IMR-90 (cell line): ENCODE data around the gene CABP2. TPM values are rescaled to one million over a fixed set of nuclear protein-coding genes. Genes with fewer than 3 reads are reported as not detected.
"Not testable (repeated sequence)": the region's sequence is repeated elsewhere in the genome, so short reads cannot be mapped to it uniquely, and the experiment has no call there.

Source experiments
- ATAC-seq: fragments of 200-7000 bp; cut with Tn5 transposase; 2 replicates; pipeline ENCODE4 v1.9.1; 2020; ENCODE audit warnings: low read depth, mild to moderate bottlenecking, moderate library complexity
- BruUV-seq: library from RNA; stranded (reverse); fragments of 400-500 nt; replicated peaks from 2 replicates; lab custom pipeline; 2021; lab: Mats Ljungman, UMichigan
- CTCF ChIA-PET: fragments of 300-600 bp; formaldehyde crosslinking; extraction: SDS; loops from one replicate; lab custom pipeline; 2021; ENCODE audit warnings: antibody characterized with exemption; lab: Yijun Ruan, JAX
- POLR2A ChIA-PET: fragments of 300-600 bp; sonication (Branson Sonifier 250); formaldehyde crosslinking; loops from one replicate; lab custom pipeline; 2022; ENCODE audit warnings: antibody characterized with exemption; ENCODE audit not compliant: unreplicated experiment; lab: Charles Lee
- DNase-seq: peaks from one replicate; pipeline ENCODE4 v3.0.0; 2013
- H2AFZ ChIP-seq: replicated peaks from 2 replicates; pipeline ENCODE3; 2013; ENCODE audit warnings: low read length, mild to moderate bottlenecking; ENCODE audit not compliant: poor library complexity
- H2AK5ac ChIP-seq: 2 replicates; pipeline ENCODE4 v1.6.1; 2013; ENCODE audit warnings: low read depth, low read length, inconsistent platforms
- H2AK9ac ChIP-seq: replicated peaks from 2 replicates; pipeline ENCODE3; 2013; ENCODE audit warnings: mild to moderate bottlenecking, low read depth, low read length, moderate library complexity; ENCODE audit not compliant: poor library complexity
- H2BK120ac ChIP-seq: 2 replicates; pipeline ENCODE4 v1.6.1; 2013; ENCODE audit warnings: low read depth, low read length, inconsistent platforms
- H2BK15ac ChIP-seq: 3 replicates; pipeline ENCODE4 v1.6.1; 2013; ENCODE audit warnings: low read depth, low read length, inconsistent platforms
- H2BK20ac ChIP-seq: 2 replicates; pipeline ENCODE4 v1.6.1; 2013; ENCODE audit warnings: low read depth, mild to moderate bottlenecking, inconsistent platforms, low read length, moderate library complexity
- H2BK5ac ChIP-seq: 2 replicates; pipeline ENCODE4 v1.6.1; 2013; ENCODE audit warnings: mild to moderate bottlenecking, low read depth, low read length, inconsistent platforms; ENCODE audit not compliant: poor library complexity, severe bottlenecking
- H3K14ac ChIP-seq: replicated peaks from 2 replicates; pipeline ENCODE4 v1.6.1; 2013; ENCODE audit warnings: low read depth, low read length, inconsistent platforms
- H3K18ac ChIP-seq: 2 replicates; pipeline ENCODE4 v1.6.1; 2013; ENCODE audit warnings: low read depth, low read length, control low read depth
- H3K23ac ChIP-seq: 2 replicates; pipeline ENCODE4 v1.6.1; 2013; ENCODE audit warnings: low read depth, low read length, inconsistent platforms
- H3K27ac ChIP-seq: 2 replicates; pipeline ENCODE4 v1.5.1; 2013; ENCODE audit warnings: mild to moderate bottlenecking, control low read depth, low read length; ENCODE audit not compliant: insufficient read depth
- H3K27me3 ChIP-seq: 2 replicates; pipeline ENCODE4 v1.6.1; 2013; ENCODE audit warnings: low read length; ENCODE audit not compliant: control insufficient read depth, insufficient read depth
- H3K36me3 ChIP-seq: 2 replicates; pipeline ENCODE4 v1.6.1; 2013; ENCODE audit warnings: low read length, mixed read lengths; ENCODE audit not compliant: control insufficient read depth, insufficient read depth
- H3K4ac ChIP-seq: 2 replicates; pipeline ENCODE4 v1.6.1; 2013; ENCODE audit warnings: low read depth, low read length, inconsistent platforms
- H3K4me1 ChIP-seq: 2 replicates; pipeline ENCODE4 v1.6.1; 2013; ENCODE audit warnings: low read length, mixed read lengths; ENCODE audit not compliant: control insufficient read depth, insufficient read depth
- H3K4me2 ChIP-seq: 2 replicates; pipeline ENCODE4 v1.6.1; 2013; ENCODE audit warnings: low read depth, mild to moderate bottlenecking, control low read depth, low read length, moderate library complexity
- H3K4me3 ChIP-seq: 2 replicates; pipeline ENCODE4 v1.5.1; 2013; ENCODE audit warnings: low read depth, mild to moderate bottlenecking, control low read depth, low read length, moderate library complexity; ENCODE audit not compliant: insufficient read depth
- H3K56ac ChIP-seq: 2 replicates; pipeline ENCODE4 v1.6.1; 2013; ENCODE audit warnings: low read length, inconsistent platforms; ENCODE audit not compliant: insufficient read depth; ENCODE audit errors: extremely low read depth
- H3K79me1 ChIP-seq, 2 experiments: 2 replicates each; pipeline ENCODE4 v1.6.1; 2013; ENCODE audit warnings: low read length in 2 of 2, inconsistent platforms in 1 of 2, low read depth in 1 of 2
- H3K9ac ChIP-seq: 2 replicates; pipeline ENCODE4 v1.6.1; 2013; ENCODE audit warnings: low read depth, low read length, control low read depth
- H3K9me1 ChIP-seq: 2 replicates; pipeline ENCODE4 v1.6.1; 2013; ENCODE audit warnings: low read length, inconsistent platforms; ENCODE audit not compliant: insufficient read depth
- H3K9me3 ChIP-seq: 2 replicates; pipeline ENCODE4 v1.6.1; 2013; ENCODE audit warnings: low read length; ENCODE audit not compliant: control insufficient read depth, insufficient read depth
- H4K20me1 ChIP-seq: 2 replicates; pipeline ENCODE4 v1.6.1; 2013; ENCODE audit warnings: low read length, inconsistent platforms; ENCODE audit not compliant: insufficient read depth
- H4K5ac ChIP-seq: 2 replicates; pipeline ENCODE4 v1.6.1; 2013; ENCODE audit warnings: mild to moderate bottlenecking, low read depth, low read length, control low read depth
- H4K8ac ChIP-seq, 2 experiments: 2 replicates each; pipeline ENCODE4 v1.6.1; 2013; ENCODE audit warnings: low read depth in 2 of 2, low read length in 2 of 2, control low read depth in 1 of 2, inconsistent platforms in 1 of 2
- H4K91ac ChIP-seq: 2 replicates; pipeline ENCODE4 v1.6.1; 2013; ENCODE audit warnings: low read depth, low read length, inconsistent platforms; ENCODE audit not compliant: insufficient read depth
- WGBS, 2 experiments: methylation state at CpG; one replicate each; pipeline versions ENCODE4 v1.1.5 to v1.1.7; 2013; ENCODE audit warnings: missing lambda C conversion rate in 2 of 2; ENCODE audit not compliant: insufficient read length in 1 of 2; ENCODE audit errors: extremely low coverage in 2 of 2; 5-methylcytosine and 5-hydroxymethylcytosine counted together
- dilution Hi-C: fragments of 300-500 bp; cut with HindIII; formaldehyde crosslinking; loops from one replicate; pipeline ENCODE4 v1.14.3; 2018; ENCODE audit warnings: low sequenced_read_pairs; ENCODE audit not compliant: unreplicated experiment
- in situ Hi-C: fragments of 300-500 bp; cut with MboI; formaldehyde crosslinking; loops from 3 replicates; pipeline ENCODE4 v1.14.3; 2019; ENCODE audit warnings: low sequenced_read_pairs, inconsistent platforms, mixed read lengths
- intact Hi-C: fragments of 100-400 bp; cut with micrococcal nuclease; formaldehyde crosslinking; loops from 2 replicates; pipeline ENCODE4 v1.10.0; 2022
- polyA plus RNA-seq, 3 experiments: library from polyadenylated mRNA; depleted of rRNA; stranded (reverse); fragments of >200 nt; gene quantifications; 2 replicates each; pipeline ENCODE4 v1.2.3, GENCODE V29; 2012; ENCODE audit warnings: low replicate concordance in 1 of 3
- total RNA-seq: library from RNA; depleted of rRNA; stranded (reverse); fragments of >200 nt; gene quantifications from 2 replicates; pipeline ENCODE4 v1.2.3, GENCODE V29; 2012

The CABP2 gene
- total and polyA plus RNA-seq, 2 of the 4 experiments (the other 2 are of a cell fraction), result not detected

DNA sequence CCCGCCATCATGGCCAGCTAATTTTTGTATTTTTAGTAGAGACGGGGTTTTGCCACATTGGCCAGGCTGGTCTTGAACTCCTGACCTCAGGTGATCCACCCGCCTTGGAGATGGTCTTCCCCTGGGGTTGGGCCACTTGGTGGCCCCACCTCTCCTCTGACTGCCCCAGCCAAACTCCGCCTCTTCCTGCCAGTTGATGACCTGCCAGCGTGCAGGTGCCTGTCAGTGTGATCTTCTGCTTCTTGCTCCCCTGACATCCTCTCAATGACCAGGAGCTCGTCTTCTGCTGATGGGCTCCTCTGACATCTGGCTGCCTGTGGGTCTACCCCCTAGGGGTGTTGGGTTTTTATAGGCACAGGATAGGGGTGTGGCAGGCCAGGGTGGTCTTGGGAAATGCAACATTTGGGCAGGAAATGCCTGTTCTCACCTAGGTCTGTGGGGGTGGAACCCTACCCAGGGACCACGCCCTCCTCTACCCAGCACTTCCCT lies 37.3 kb downstream of the CABP2 start:
- H2BK15ac ChIP-seq, H2BK120ac ChIP-seq, dilution Hi-C loops, H4K20me1 ChIP-seq, H3K14ac ChIP-seq, H4K91ac ChIP-seq, H3K18ac ChIP-seq, H2AK5ac ChIP-seq, POLR2A ChIA-PET, H2BK5ac ChIP-seq, H3K27ac ChIP-seq, ATAC-seq, CTCF ChIA-PET, H3K56ac ChIP-seq, H3K4ac ChIP-seq, H3K4me2 ChIP-seq, H3K4me1 ChIP-seq, BruUV-seq, H2AFZ ChIP-seq, intact Hi-C loops, H3K9ac ChIP-seq, in situ Hi-C loops, H4K8ac ChIP-seq, H3K4me3 ChIP-seq, H3K27me3 ChIP-seq, DNase-seq, H3K9me3 ChIP-seq, H2BK20ac ChIP-seq, H4K5ac ChIP-seq, H3K23ac ChIP-seq, H2AK9ac ChIP-seq: not testable (repeated sequence)
- peaks cover 19% of the 10 kb centered on the region for H3K9me1 ChIP-seq
- WGBS, 2 experiments, result 86% methylated on average over 2 of the region's 7 CpGs; no CpG with 5 or more reads in 1 of the 2 experiments
- peaks cover 23% of the 10 kb centered on the region for H3K36me3 ChIP-seq
- H3K79me1 ChIP-seq, result peaks cover 14 to 38% of the 10 kb centered on the region in 2 experiments
